HCT116 (cell line): ENCODE results near the gene CCDC146. TPM values are rescaled to one million over a fixed set of nuclear protein-coding genes. Genes with fewer than 3 reads are reported as not detected.

Experiments used
- ATAC-seq: fragments of 200-7000 bp; cut with Tn5 transposase; 2 replicates; pipeline ENCODE4 v1.9.1; 2020; ENCODE audit warnings: mild to moderate bottlenecking, moderate library complexity
- BruUV-seq: library from RNA; stranded (reverse); fragments of 400-500 nt; replicated peaks from 2 replicates; lab custom pipeline; 2021; lab: Mats Ljungman, UMichigan
- CTCF ChIA-PET: fragments of 300-600 bp; sonication (Branson Sonifier 250); formaldehyde crosslinking; loops from one replicate; lab custom pipeline; 2021; ENCODE audit warnings: antibody characterized with exemption; lab: Charles Lee
- POLR2A ChIA-PET: fragments of 300-600, 350-600 bp; sonication (Branson Sonifier 250); formaldehyde crosslinking; loops from one replicate; lab custom pipeline; 2021; ENCODE audit warnings: antibody characterized with exemption; lab: Charles Lee
- RAD21 ChIA-PET, 2 experiments: fragments of 300-600 bp; sonication (Branson Sonifier 250); formaldehyde crosslinking; loops; one replicate each; lab custom pipeline; 2023; ENCODE audit warnings: low total read pairs in 2 of 2; ENCODE audit not compliant: uncharacterized antibody in 2 of 2, unreplicated experiment in 2 of 2, low non-redundant PET in 1 of 2; lab: Charles Lee
- DNase-seq: peaks from one replicate; pipeline ENCODE4 v3.0.0-alpha.2; 2010; ENCODE audit warnings: low read depth, low spot score
- H2AFZ ChIP-seq: fragments of 200-600 bp; shearing (Covaris generic), sonication (generic); 2 replicates; pipeline ENCODE4 v1.6.1; 2017; ENCODE audit warnings: low read depth, mixed run types, mixed read lengths, antibody characterized with exemption, low read length; ENCODE audit not compliant: poor library complexity, severe bottlenecking
- H3K27ac ChIP-seq: 2 replicates; pipeline ENCODE4 v1.5.1; 2012; ENCODE audit warnings: low read depth, low read length
- H3K27me3 ChIP-seq: fragments of 200-600 bp; sonication (generic); 2 replicates; pipeline ENCODE4 v1.6.1; 2016; ENCODE audit warnings: mixed run types, low read length, mixed read lengths; ENCODE audit not compliant: insufficient read depth
- H3K36me3 ChIP-seq, 2 experiments: fragments of 200-500 bp in 1 of 2; fragments of 200-600 bp in 1 of 2; sonication (Bioruptor generic) in 1 of 2; sonication (generic) in 1 of 2; 2 replicates each; pipeline versions ENCODE4 v1.5.1 to v1.6.1; 2014 to 2016; ENCODE audit warnings: low read length in 2 of 2, inconsistent platforms in 1 of 2, mixed read lengths in 1 of 2, mixed run types in 1 of 2; ENCODE audit not compliant: insufficient read depth in 2 of 2, control insufficient read depth in 1 of 2
- H3K4me1 ChIP-seq, 2 experiments: fragments of 200-600 bp in 1 of 2; sonication (generic) in 1 of 2; 2 replicates each; pipeline versions ENCODE4 v1.5.1 to v1.6.1; 2012 to 2017; ENCODE audit warnings: low read length in 2 of 2, inconsistent platforms in 1 of 2, mild to moderate bottlenecking in 1 of 2, mixed read lengths in 1 of 2, mixed run types in 1 of 2, moderate library complexity in 1 of 2; ENCODE audit not compliant: insufficient read depth in 2 of 2, control insufficient read depth in 1 of 2
- H3K4me2 ChIP-seq: fragments of 200-600 bp; sonication (generic); 2 replicates; pipeline ENCODE4 v1.6.1; 2017; ENCODE audit warnings: mixed run types, low read length, mixed read lengths
- H3K4me3 ChIP-seq, 2 experiments: fragments of 200-600 bp in 1 of 2; sonication (generic) in 1 of 2; replicated peaks in 1 of 2; 2 replicates each; pipeline ENCODE4 v1.5.1; 2011 to 2016; ENCODE audit warnings: low read length in 2 of 2, control low read depth in 1 of 2, low read depth in 1 of 2, mild to moderate bottlenecking in 1 of 2, mixed read lengths in 1 of 2, mixed run types in 1 of 2
- H3K79me2 ChIP-seq: fragments of 200-600 bp; sonication (generic); 2 replicates; pipeline ENCODE4 v1.6.1; 2017; ENCODE audit warnings: mild to moderate bottlenecking, mixed run types, low read length, moderate library complexity, mixed read lengths; ENCODE audit not compliant: insufficient read depth
- H3K9ac ChIP-seq: fragments of 200-600 bp; sonication (generic); 2 replicates; pipeline ENCODE4 v1.6.1; 2016; ENCODE audit warnings: low read length, mixed read lengths
- H3K9me2 ChIP-seq: fragments of 200-600 bp; sonication (generic), shearing (Covaris generic); 2 replicates; pipeline ENCODE4 v1.6.1; 2017; ENCODE audit warnings: mixed run types, mild to moderate bottlenecking, moderate library complexity; ENCODE audit not compliant: insufficient read depth
- H3K9me3 ChIP-seq, 2 experiments: fragments of 200-500 bp in 1 of 2; fragments of 200-600 bp in 1 of 2; sonication (Bioruptor generic) in 1 of 2; sonication (generic) in 1 of 2; 2 replicates each; pipeline ENCODE4 v1.6.1; 2014 to 2017; ENCODE audit warnings: low read length in 2 of 2, mixed read lengths in 2 of 2, inconsistent platforms in 1 of 2, low read depth in 1 of 2, mild to moderate bottlenecking in 1 of 2, mixed run types in 1 of 2, moderate library complexity in 1 of 2; ENCODE audit not compliant: control insufficient read depth in 1 of 2, insufficient read depth in 1 of 2
- H4K20me1 ChIP-seq: fragments of 200-600 bp; sonication (generic), shearing (Covaris generic); 2 replicates; pipeline ENCODE4 v1.6.1; 2017; ENCODE audit warnings: mixed run types, mild to moderate bottlenecking, moderate library complexity; ENCODE audit not compliant: insufficient read depth
- CBX3 ChIP-seq: IDR thresholded peaks from 2 replicates; pipeline ENCODE4 v1.6.1; 2012; ENCODE audit warnings: low read depth
- CEBPB ChIP-seq: IDR thresholded peaks from 2 replicates; pipeline ENCODE4 v1.6.1; 2012; ENCODE audit warnings: low read depth
- EGR1 ChIP-seq: IDR thresholded peaks from 2 replicates; pipeline ENCODE4 v1.6.1; 2012; ENCODE audit warnings: low read depth
- ELF1 ChIP-seq: IDR thresholded peaks from 2 replicates; pipeline ENCODE4 v1.6.1; 2012; ENCODE audit warnings: low read depth, borderline replicate concordance
- FOSL1 ChIP-seq: IDR thresholded peaks from 2 replicates; pipeline ENCODE4 v1.6.1; 2012; ENCODE audit warnings: low read depth
- POLR2A ChIP-seq: IDR thresholded peaks from 2 replicates; pipeline ENCODE4 v1.7.0; 2011; ENCODE audit warnings: borderline replicate concordance; ENCODE audit not compliant: insufficient read depth, insufficient read length; ENCODE audit errors: extremely low read depth
- SIN3A ChIP-seq: IDR thresholded peaks from 2 replicates; pipeline ENCODE4 v1.6.1; 2012; ENCODE audit warnings: low read depth
- intact Hi-C: fragments of 100-400 bp; cut with micrococcal nuclease; formaldehyde crosslinking; loops from 2 replicates; pipeline ENCODE4 v1.10.0; 2022
- total RNA-seq: library from RNA; stranded (reverse); gene quantifications from one replicate; pipeline ENCODE4 v1.2.1, GENCODE V29; 2021; ENCODE audit not compliant: unreplicated experiment
- TF ChIP-seq, protein P1 (sequence below): IDR thresholded peaks from 2 replicates; pipeline ENCODE4 v1.6.1; 2012
- TF ChIP-seq, protein P2 (sequence below): IDR thresholded peaks from 2 replicates; pipeline ENCODE4 v1.6.1; 2011; ENCODE audit warnings: mild to moderate bottlenecking, low read length, moderate library complexity; ENCODE audit not compliant: insufficient replicate concordance; ENCODE audit errors: extremely low read depth
- TF ChIP-seq, protein P3 (sequence below): IDR thresholded peaks from 2 replicates; pipeline ENCODE4 v1.6.1; 2012
- TF ChIP-seq, protein P4 (sequence below): IDR thresholded peaks from 2 replicates; pipeline ENCODE4 v1.6.1; 2012; ENCODE audit warnings: low read depth
- TF ChIP-seq, protein P5 (sequence below), 3 experiments: fragments of 200-600 bp in 1 of 3; sonication (generic) in 1 of 3; IDR thresholded peaks in 2 of 3; conservative IDR thresholded peaks in 1 of 3; 2 replicates each; pipeline ENCODE4 v1.5.1; 2012 to 2017; ENCODE audit warnings: low read depth in 2 of 3, low read length in 2 of 3, antibody characterized with exemption in 1 of 3, borderline replicate concordance in 1 of 3, control low read depth in 1 of 3, mild to moderate bottlenecking in 1 of 3, mixed read lengths in 1 of 3, mixed run types in 1 of 3, moderate library complexity in 1 of 3; ENCODE audit not compliant: insufficient read depth in 1 of 3

Gene CCDC146
- total RNA-seq, 1 experiment from 2014 or later, result 6.3 TPM

DNA sequence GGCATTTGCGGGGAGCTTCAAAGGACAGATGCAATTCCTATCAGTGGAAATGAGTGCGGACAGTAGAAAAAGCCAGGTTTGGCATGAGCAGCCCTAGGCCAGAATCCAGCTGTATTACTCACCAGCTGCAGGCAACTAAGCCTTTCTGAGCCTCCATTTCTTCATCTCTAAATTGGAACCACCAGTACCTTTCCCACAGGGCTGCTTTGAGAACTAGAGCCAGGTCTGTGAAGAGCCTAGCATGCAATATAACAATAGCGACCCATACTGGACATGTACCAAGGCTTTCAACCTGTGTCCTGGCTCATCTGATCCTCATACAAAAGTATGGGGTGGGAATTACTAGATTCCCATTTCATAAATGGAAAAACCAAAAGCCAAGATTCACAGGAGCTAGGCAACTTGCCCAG is 192.8 kb downstream of the CCDC146 start:
- no TSS peak for BruUV-seq
- ATAC-seq, result no peak
- intact Hi-C loops, result no loop called here

More for the DNA sequence above, 192.8 kb downstream of the CCDC146 start:
- CTCF ChIA-PET, result no interaction called here
- no peak overlapping the region for H3K4me3 ChIP-seq
- no peak overlapping the region for H3K4me2 ChIP-seq
- no peak for DNase-seq
- TF ChIP-seq, protein P1, sequence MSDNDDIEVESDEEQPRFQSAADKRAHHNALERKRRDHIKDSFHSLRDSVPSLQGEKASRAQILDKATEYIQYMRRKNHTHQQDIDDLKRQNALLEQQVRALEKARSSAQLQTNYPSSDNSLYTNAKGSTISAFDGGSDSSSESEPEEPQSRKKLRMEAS, result no peak
- TF ChIP-seq SIN3A (no peak), CEBPB (no peak), FOSL1 (no peak), POLR2A (no peak), ELF1 (no peak), EGR1 (no peak), CBX3 (no peak)
- TF ChIP-seq, protein P2, sequence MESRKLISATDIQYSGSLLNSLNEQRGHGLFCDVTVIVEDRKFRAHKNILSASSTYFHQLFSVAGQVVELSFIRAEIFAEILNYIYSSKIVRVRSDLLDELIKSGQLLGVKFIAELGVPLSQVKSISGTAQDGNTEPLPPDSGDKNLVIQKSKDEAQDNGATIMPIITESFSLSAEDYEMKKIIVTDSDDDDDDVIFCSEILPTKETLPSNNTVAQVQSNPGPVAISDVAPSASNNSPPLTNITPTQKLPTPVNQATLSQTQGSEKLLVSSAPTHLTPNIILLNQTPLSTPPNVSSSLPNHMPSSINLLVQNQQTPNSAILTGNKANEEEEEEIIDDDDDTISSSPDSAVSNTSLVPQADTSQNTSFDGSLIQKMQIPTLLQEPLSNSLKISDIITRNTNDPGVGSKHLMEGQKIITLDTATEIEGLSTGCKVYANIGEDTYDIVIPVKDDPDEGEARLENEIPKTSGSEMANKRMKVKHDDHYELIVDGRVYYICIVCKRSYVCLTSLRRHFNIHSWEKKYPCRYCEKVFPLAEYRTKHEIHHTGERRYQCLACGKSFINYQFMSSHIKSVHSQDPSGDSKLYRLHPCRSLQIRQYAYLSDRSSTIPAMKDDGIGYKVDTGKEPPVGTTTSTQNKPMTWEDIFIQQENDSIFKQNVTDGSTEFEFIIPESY, result no peak
- TF ChIP-seq, protein P3, sequence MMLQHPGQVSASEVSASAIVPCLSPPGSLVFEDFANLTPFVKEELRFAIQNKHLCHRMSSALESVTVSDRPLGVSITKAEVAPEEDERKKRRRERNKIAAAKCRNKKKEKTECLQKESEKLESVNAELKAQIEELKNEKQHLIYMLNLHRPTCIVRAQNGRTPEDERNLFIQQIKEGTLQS, result no peak
- TF ChIP-seq, protein P4, sequence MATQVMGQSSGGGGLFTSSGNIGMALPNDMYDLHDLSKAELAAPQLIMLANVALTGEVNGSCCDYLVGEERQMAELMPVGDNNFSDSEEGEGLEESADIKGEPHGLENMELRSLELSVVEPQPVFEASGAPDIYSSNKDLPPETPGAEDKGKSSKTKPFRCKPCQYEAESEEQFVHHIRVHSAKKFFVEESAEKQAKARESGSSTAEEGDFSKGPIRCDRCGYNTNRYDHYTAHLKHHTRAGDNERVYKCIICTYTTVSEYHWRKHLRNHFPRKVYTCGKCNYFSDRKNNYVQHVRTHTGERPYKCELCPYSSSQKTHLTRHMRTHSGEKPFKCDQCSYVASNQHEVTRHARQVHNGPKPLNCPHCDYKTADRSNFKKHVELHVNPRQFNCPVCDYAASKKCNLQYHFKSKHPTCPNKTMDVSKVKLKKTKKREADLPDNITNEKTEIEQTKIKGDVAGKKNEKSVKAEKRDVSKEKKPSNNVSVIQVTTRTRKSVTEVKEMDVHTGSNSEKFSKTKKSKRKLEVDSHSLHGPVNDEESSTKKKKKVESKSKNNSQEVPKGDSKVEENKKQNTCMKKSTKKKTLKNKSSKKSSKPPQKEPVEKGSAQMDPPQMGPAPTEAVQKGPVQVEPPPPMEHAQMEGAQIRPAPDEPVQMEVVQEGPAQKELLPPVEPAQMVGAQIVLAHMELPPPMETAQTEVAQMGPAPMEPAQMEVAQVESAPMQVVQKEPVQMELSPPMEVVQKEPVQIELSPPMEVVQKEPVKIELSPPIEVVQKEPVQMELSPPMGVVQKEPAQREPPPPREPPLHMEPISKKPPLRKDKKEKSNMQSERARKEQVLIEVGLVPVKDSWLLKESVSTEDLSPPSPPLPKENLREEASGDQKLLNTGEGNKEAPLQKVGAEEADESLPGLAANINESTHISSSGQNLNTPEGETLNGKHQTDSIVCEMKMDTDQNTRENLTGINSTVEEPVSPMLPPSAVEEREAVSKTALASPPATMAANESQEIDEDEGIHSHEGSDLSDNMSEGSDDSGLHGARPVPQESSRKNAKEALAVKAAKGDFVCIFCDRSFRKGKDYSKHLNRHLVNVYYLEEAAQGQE, result no peak
- TF ChIP-seq, protein P5, sequence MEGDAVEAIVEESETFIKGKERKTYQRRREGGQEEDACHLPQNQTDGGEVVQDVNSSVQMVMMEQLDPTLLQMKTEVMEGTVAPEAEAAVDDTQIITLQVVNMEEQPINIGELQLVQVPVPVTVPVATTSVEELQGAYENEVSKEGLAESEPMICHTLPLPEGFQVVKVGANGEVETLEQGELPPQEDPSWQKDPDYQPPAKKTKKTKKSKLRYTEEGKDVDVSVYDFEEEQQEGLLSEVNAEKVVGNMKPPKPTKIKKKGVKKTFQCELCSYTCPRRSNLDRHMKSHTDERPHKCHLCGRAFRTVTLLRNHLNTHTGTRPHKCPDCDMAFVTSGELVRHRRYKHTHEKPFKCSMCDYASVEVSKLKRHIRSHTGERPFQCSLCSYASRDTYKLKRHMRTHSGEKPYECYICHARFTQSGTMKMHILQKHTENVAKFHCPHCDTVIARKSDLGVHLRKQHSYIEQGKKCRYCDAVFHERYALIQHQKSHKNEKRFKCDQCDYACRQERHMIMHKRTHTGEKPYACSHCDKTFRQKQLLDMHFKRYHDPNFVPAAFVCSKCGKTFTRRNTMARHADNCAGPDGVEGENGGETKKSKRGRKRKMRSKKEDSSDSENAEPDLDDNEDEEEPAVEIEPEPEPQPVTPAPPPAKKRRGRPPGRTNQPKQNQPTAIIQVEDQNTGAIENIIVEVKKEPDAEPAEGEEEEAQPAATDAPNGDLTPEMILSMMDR (IDR thresholded peaks at IDR 0.05 in 2 of 3, conservative IDR thresholded peaks at IDR 0.05 in 1 of 3; ENCODE audit: borderline replicate concordance in 1 of 3, insufficient read depth in 1 of 3, low read depth in 2 of 3, low read length in 2 of 3), result no peak
- no peaks in the 10 kb centered on the region for H3K79me2 ChIP-seq
- no peaks in the 10 kb centered on the region for H3K27me3 ChIP-seq
- POLR2A ChIA-PET, result no interaction called here
- H3K4me1 ChIP-seq, result peaks cover 0 to 13% of the 10 kb centered on the region in 2 experiments; a peak in 1 of 4 replicates
- no peaks in the 10 kb centered on the region for H3K36me3 ChIP-seq
- H3K9me2 ChIP-seq, result no peaks in the 10 kb centered on the region
- no peak overlapping the region for H3K9ac ChIP-seq
- no peak overlapping the region for H3K27ac ChIP-seq
- H4K20me1 ChIP-seq, result no peaks in the 10 kb centered on the region
- no peak overlapping the region for H2AFZ ChIP-seq
- RAD21 ChIA-PET, result no interaction called here
- no peaks in the 10 kb centered on the region for H3K9me3 ChIP-seq
